Naive thymus-derived CD8-positive, alpha-beta T cell (primary cell): ENCODE data around the gene RACGAP1. TPM values are rescaled to one million over a fixed set of nuclear protein-coding genes. Genes with fewer than 3 reads are reported as not detected.

Source experiments
- ATAC-seq, 2 donors: fragments of 150-1000 bp; cut with Tn5 transposase in 1 of 2; sonication (Bioruptor Pico), chemical (Tn5 transposase) in 1 of 2; 1 replicate in 1 of 2; 2 replicates in 1 of 2; pipeline ENCODE4 v1.10.0; 2021; ENCODE audit warnings: mild to moderate bottlenecking in 2 of 2, moderate library complexity in 2 of 2
- POLR2A ChIA-PET: fragments of 350-600 bp; sonication (Branson Sonifier 250); formaldehyde crosslinking; loops from one replicate; lab custom pipeline; 2021; ENCODE audit warnings: antibody characterized with exemption; lab: Charles Lee
- DNase-seq, 10 donors: peaks; one replicate each; pipeline versions ENCODE4 v3.0.0 to v3.0.0-alpha.2; 2020 to 2022
- H3K27ac Mint-ChIP-seq, 10 donors: one replicate each; pipeline ENCODE4 v1.8.0; 2020 to 2022; ENCODE audit warnings: mild to moderate bottlenecking in 10 of 10, mixed read lengths in 10 of 10, moderate library complexity in 4 of 10, inconsistent platforms in 1 of 10
- H3K27me3 Mint-ChIP-seq, 5 donors: one replicate each; pipeline ENCODE4 v1.8.0; 2021 to 2022; ENCODE audit warnings: mixed read lengths in 5 of 5
- H3K36me3 Mint-ChIP-seq, 3 donors: one replicate each; pipeline ENCODE4 v1.8.0; 2020 to 2022; ENCODE audit warnings: mixed read lengths in 3 of 3, mild to moderate bottlenecking in 2 of 3, inconsistent platforms in 1 of 3
- H3K4me1 Mint-ChIP-seq, 4 donors: one replicate each; pipeline ENCODE4 v1.8.0; 2021 to 2022; ENCODE audit warnings: mixed read lengths in 4 of 4
- H3K4me3 Mint-ChIP-seq, 10 donors: one replicate each; pipeline ENCODE4 v1.8.0; 2020 to 2022; ENCODE audit warnings: mild to moderate bottlenecking in 10 of 10, mixed read lengths in 10 of 10, moderate library complexity in 6 of 10, inconsistent platforms in 1 of 10
- H3K9me3 Mint-ChIP-seq, 9 donors: one replicate each; pipeline ENCODE4 v1.8.0; 2020 to 2022; ENCODE audit warnings: mixed read lengths in 9 of 9, mild to moderate bottlenecking in 3 of 9, inconsistent platforms in 1 of 9, moderate library complexity in 1 of 9
- polyA plus RNA-seq, 3 donors: library from polyadenylated mRNA; unstranded; fragments of 300-500 nt; fragmentation: Illumina TruSeq; gene quantifications; one replicate each; pipeline ENCODE4 v1.2.3, GENCODE V29; 2021
- total RNA-seq, 8 experiments: library from RNA in 2 of 8; stranded (reverse) in 2 of 8; gene quantifications; one replicate each; pipeline ENCODE4 v1.2.3 and lab custom pipeline; 2021 to 2026

Gene RACGAP1
- total and polyA plus RNA-seq, 5 experiments from 2014 or later: 8.4 to 12.8 (median 11.0) TPM

DNA sequence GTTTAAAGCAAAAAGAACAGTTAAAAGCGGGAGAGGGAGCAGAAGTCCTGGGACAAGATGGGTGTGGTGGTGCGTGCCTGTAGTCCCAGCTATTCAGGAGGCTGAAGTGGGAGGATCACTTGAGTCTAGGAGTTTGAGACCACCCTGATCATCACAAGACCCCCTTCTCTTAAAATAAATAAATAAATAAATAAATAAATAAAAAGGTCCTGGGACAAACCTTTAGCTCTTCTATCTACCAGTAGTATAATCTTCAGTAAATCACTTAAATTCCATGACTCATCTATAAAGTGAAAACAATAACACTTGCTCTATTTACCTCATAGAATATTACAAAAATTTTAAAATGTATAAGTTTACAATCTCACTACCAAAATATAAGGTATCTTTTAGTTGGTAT, 5.8 kb downstream of the RACGAP1 start:
- no peak for DNase-seq
- Mint-ChIP-seq H3K27me3 (no peaks in the 10 kb centered on the region), H3K4me3 (no peak overlapping the region), H3K27ac (no peak overlapping the region), H3K36me3 (peaks cover 0 to 12% (median 0%) of the 10 kb centered on the region in 3 donors), H3K4me1 (peaks cover 0 to 7% (median 6%) of the 10 kb centered on the region in 4 donors), H3K9me3 (no peaks in the 10 kb centered on the region)
- POLR2A ChIA-PET: no interaction called here
- ATAC-seq: no peak

- POLR2A ChIA-PET: interaction anchor here (0.6 kb wide), 1 partner anchor 137 kb away, joined by 7 read pairs; no protein-coding TSS in a partner anchor
- ATAC-seq (no peak), DNase-seq (no peak)
- Mint-ChIP-seq H3K4me3 (no peak overlapping the region), H3K27ac (peak overlapping the region in 1 of 10 donors; percentile 14), H3K4me1 (peaks cover 0 to 1% (median under 1%) of the 10 kb centered on the region in 4 donors), H3K9me3 (no peaks in the 10 kb centered on the region), H3K36me3 (peaks cover 0 to 17% (median 0%) of the 10 kb centered on the region in 3 donors), H3K27me3 (no peaks in the 10 kb centered on the region)
These were observed 6.3 kb downstream of the RACGAP1 start for GRCh38 chr12:50018968-50019367.

DNA sequence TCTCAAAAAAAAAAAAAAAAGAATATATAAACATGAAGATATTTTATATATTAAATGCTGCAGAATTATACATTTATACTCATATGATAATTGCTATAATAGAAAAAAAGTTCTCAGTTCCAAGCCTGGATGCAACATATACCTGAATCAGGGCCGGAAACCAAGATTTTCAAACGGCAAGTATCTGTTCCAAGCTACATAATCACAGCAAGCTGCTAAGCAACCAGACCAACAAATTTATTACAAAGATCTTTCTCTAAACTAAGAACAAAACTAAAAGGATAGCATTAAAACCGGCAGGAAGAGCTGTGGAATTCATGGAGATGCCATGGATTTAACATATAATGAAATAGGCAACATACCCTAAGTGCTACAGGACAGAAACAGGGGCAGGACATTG, 7.1 kb downstream of the RACGAP1 start:
- peaks cover 0 to 17% (median 0%) of the 10 kb centered on the region in 3 donors for H3K36me3 Mint-ChIP-seq
- ATAC-seq: no peak
- H3K4me1 Mint-ChIP-seq: peaks cover 0 to 4% (median under 1%) of the 10 kb centered on the region in 4 donors
- no peak for DNase-seq
- H3K4me3 Mint-ChIP-seq: no peak overlapping the region
- no peak overlapping the region for H3K27ac Mint-ChIP-seq
- H3K9me3 Mint-ChIP-seq: no peaks in the 10 kb centered on the region
- H3K27me3 Mint-ChIP-seq: no peaks in the 10 kb centered on the region
- POLR2A ChIA-PET: interaction anchor here (0.6 to 0.7 kb wide), 3 partner anchors 28 to 137 kb away, joined by 3 to 7 read pairs (median 4); no protein-coding TSS in a partner anchor

GRCh38 chr12:50017641-50018040, 7.7 kb downstream of the RACGAP1 start:
- Mint-ChIP-seq H3K4me1 (peaks cover 0 to 4% (median under 1%) of the 10 kb centered on the region in 4 donors), H3K27me3 (no peaks in the 10 kb centered on the region), H3K9me3 (no peaks in the 10 kb centered on the region), H3K27ac (no peak overlapping the region), H3K36me3 (peaks cover 0 to 17% (median 0%) of the 10 kb centered on the region in 3 donors), H3K4me3 (no peak overlapping the region)
- DNase-seq: no peak
- POLR2A ChIA-PET: no interaction called here
- no peak for ATAC-seq

DNA sequence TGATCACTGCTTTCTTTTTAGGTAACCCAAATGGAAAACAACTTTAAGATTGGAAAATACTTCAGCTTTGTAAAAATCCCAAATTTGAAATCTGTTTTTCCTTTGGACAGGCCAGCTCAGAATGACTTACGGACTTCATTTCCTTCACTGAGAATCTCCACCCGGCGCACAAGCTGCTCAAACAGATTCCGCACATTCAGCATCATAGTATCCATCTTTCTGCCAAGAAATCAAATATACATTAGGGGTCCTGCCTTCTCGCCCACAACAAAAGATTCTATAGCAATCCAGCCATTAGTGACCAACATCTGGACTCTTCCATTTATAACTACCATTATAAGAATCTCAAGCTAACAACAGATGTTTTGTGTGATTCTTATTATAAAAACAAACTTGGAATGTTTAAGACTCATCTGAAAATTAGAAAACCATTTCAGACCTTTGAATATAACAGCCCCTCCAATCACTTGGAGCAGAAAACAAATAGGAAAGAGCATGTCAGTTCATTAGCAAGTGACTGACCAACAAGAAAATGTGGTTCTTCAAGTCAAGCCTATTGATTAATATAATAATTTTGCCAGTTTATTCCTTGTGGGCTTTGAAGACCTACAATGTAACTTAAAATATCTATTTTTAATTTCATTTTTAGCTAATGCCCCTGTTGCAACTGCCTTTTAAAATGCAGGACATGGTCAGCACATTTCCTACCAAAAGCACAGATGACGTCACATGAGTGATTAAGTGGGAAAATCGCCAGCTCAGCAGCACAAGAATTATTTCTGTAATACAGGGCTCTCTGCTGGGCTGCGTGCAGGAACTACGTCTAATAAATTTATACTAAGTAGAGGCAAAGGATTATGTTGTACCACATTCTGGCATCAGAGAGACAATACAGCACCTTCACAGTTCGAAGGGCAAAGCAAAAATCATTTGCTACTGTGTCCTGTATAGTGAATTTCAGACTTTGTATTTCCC, 8.5 kb downstream of the RACGAP1 start:
- Mint-ChIP-seq H3K9me3 (no peaks in the 10 kb centered on the region), H3K27me3 (no peaks in the 10 kb centered on the region), H3K27ac (no peak overlapping the region), H3K4me1 (peaks cover 0 to 4% (median under 1%) of the 10 kb centered on the region in 4 donors), H3K36me3 (peaks cover 0 to 17% (median 0%) of the 10 kb centered on the region in 3 donors), H3K4me3 (no peak overlapping the region)
- POLR2A ChIA-PET: interaction anchor here (0.6 kb wide), 1 partner anchor 15 kb away, joined by 7 read pairs; no protein-coding TSS in a partner anchor
- DNase-seq: no peak
- no peak for ATAC-seq

DNA sequence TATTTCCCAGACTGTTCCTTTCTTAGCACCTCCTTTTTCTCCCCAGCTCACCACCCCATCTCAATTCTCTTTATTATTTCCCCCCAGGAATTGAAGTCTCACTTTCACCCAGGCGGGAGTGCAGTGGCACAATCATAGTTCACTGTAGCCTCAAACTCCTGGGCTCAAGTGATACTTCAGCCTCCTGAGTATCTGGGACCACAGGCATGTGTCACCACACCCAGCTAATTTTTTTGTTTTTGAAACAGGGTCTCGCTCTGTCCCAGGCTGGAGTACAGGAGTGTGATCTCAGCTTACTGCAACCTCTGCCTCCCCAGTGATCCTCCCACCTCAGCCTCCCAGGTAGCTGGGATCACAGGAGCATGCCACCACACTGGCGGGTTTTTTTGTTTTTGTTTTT, 11.0 kb downstream of the RACGAP1 start:
- Mint-ChIP-seq H3K27ac (no peak overlapping the region), H3K36me3 (peaks cover 0 to 19% (median 0%) of the 10 kb centered on the region in 3 donors), H3K9me3 (no peaks in the 10 kb centered on the region), H3K4me3 (no peak overlapping the region), H3K4me1 (peaks cover 0 to 4% (median under 1%) of the 10 kb centered on the region in 4 donors), H3K27me3 (no peaks in the 10 kb centered on the region)
- POLR2A ChIA-PET: no interaction called here
- DNase-seq (no peak), ATAC-seq (no peak)

GRCh38 chr12:50013361-50014147, 11.7 kb downstream of the RACGAP1 start:
- no peaks in the 10 kb centered on the region for H3K9me3 Mint-ChIP-seq
- H3K4me3 Mint-ChIP-seq: no peak overlapping the region
- no peaks in the 10 kb centered on the region for H3K27me3 Mint-ChIP-seq
- peaks cover 0 to 19% (median 0%) of the 10 kb centered on the region in 3 donors for H3K36me3 Mint-ChIP-seq
- no peak for DNase-seq
- H3K27ac Mint-ChIP-seq: peak overlapping the region in 2 of 10 donors; percentile 19 to 56
- peaks cover 0 to 4% (median under 1%) of the 10 kb centered on the region in 4 donors for H3K4me1 Mint-ChIP-seq
- POLR2A ChIA-PET: no interaction called here
- ATAC-seq: no peak

DNA sequence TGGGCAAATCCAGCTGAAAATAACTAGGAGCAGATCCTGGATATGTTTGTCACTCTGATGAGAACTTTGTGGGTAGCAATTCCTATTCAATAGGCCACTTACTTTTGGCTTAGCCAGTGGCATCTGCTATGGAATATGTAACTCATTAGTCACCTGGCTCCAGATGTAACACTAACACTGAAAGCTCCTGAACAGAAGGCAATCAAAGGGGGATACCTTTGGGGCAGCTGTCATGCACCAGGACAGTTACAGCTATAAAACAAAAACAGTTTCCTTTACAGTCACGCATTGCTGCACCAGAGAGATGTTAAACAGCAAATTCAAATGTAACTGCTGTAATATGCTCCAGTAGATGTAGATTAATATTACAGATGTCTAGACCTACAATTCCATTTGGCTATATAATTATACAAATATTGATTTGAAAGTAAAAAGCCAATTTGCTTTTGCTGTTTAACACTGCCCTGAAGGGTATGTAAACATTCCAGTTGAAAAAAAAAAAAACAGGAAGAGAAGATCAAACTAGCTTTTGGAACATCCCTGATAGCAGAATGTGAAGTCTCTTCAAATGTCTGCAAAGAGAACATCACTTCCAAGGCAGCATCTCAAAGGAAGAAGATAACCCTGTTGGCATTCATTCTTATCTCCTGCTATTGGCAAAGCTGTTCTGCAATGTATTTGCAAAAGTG, 18.4 kb downstream of the RACGAP1 start:
- Mint-ChIP-seq H3K27me3 (no peaks in the 10 kb centered on the region), H3K4me1 (peaks cover 0 to 7% (median 0%) of the 10 kb centered on the region in 4 donors), H3K27ac (no peak overlapping the region), H3K4me3 (no peak overlapping the region), H3K9me3 (no peaks in the 10 kb centered on the region), H3K36me3 (peaks cover 0 to 21% (median 3%) of the 10 kb centered on the region in 3 donors)
- no peak for ATAC-seq
- POLR2A ChIA-PET: no interaction called here
- DNase-seq: no peak

GRCh38 chr12:50006280-50006679, 19.0 kb downstream of the RACGAP1 start:
- ATAC-seq (no peak), DNase-seq (no peak)
- peaks cover 0 to 26% (median 3%) of the 10 kb centered on the region in 3 donors for H3K36me3 Mint-ChIP-seq
- peak overlapping the region in 1 of 10 donors; percentile 49 for H3K27ac Mint-ChIP-seq
- POLR2A ChIA-PET: no interaction called here
- H3K4me3 Mint-ChIP-seq: no peak overlapping the region
- peaks cover 0 to 7% (median 0%) of the 10 kb centered on the region in 4 donors for H3K4me1 Mint-ChIP-seq
- no peaks in the 10 kb centered on the region for H3K27me3 Mint-ChIP-seq
- H3K9me3 Mint-ChIP-seq: no peaks in the 10 kb centered on the region

DNA sequence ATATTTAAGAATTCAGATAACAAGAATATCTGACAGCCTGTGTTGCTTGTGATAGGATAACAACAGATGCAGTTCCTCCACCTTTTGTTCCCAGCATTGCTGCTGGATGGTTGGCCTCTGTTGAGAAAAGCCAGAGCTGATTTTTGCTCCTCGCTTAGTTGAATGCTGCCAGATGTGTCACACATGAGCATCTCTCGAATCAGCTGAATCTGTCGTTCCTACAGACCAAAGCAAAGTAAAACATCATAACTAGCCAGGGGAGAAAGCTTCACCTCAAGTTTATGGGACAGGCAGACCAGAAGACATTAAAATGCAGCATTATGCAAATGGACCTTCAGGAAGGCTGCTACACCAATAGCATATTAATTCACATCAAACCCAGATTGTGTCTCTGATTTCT, 20.1 kb downstream of the RACGAP1 start:
- Mint-ChIP-seq H3K27ac (no peak overlapping the region), H3K9me3 (no peaks in the 10 kb centered on the region), H3K4me1 (peaks cover 0 to 7% (median 0%) of the 10 kb centered on the region in 4 donors), H3K36me3 (peaks cover 0 to 35% (median 8%) of the 10 kb centered on the region in 3 donors), H3K4me3 (no peak overlapping the region), H3K27me3 (no peaks in the 10 kb centered on the region)
- DNase-seq (no peak), ATAC-seq (no peak)
- POLR2A ChIA-PET: no interaction called here

DNA sequence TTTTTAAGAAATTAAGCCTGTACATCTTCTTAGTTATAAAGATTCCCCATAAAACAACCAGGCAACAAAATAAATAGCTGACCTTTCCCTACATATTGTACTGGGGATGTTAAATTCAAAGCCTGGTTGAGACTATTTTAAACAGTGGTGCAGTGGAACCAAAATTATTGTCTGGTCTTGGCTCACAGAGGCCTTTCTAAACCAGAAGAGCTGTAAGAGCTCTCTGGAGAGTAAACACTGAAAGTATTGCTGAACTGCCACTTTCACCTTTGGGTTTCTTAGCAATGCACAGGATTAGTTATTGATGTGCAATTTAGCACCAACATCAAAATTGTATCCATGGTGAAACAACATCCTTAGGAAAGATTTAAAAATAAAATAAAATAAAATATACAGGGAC, 20.6 kb downstream of the RACGAP1 start:
- DNase-seq (no peak), ATAC-seq (no peak)
- Mint-ChIP-seq H3K9me3 (no peaks in the 10 kb centered on the region), H3K27me3 (no peaks in the 10 kb centered on the region), H3K27ac (no peak overlapping the region), H3K36me3 (peaks cover 0 to 38% (median 8%) of the 10 kb centered on the region in 3 donors), H3K4me3 (no peak overlapping the region), H3K4me1 (peaks cover 0 to 7% (median 0%) of the 10 kb centered on the region in 4 donors)
- POLR2A ChIA-PET: no interaction called here

GRCh38 chr12:50003595-50003994, 21.7 kb downstream of the RACGAP1 start:
- Mint-ChIP-seq H3K9me3 (no peaks in the 10 kb centered on the region), H3K4me3 (no peak overlapping the region), H3K4me1 (peaks cover 0 to 7% (median 0%) of the 10 kb centered on the region in 4 donors), H3K27me3 (no peaks in the 10 kb centered on the region), H3K27ac (no peak overlapping the region), H3K36me3 (peaks cover 0 to 49% (median 11%) of the 10 kb centered on the region in 3 donors)
- POLR2A ChIA-PET: no interaction called here
- DNase-seq: no peak
- no peak for ATAC-seq
